HG03280 (cell line): ENCODE measurements around the gene C21orf58.
A peak's percentile ranks its signal among the peaks of the same experiment; 100 is the strongest.
"Not testable (repeated sequence)": the region's sequence is repeated elsewhere in the genome, so short reads cannot be mapped to it uniquely, and the experiment has no call there.

Source experiments
- ATAC-seq: cut with Tn5 transposase; IDR thresholded peaks from one replicate; pipeline ENCODE4 v1.9.1; 2021; ENCODE audit warnings: mild to moderate bottlenecking, moderate library complexity; ENCODE audit not compliant: unreplicated experiment

The C21orf58 gene

GRCh38 chr21:46325073-46325912, 1.6 kb upstream of the C21orf58 start:
- ATAC-seq, result no peak

DNA sequence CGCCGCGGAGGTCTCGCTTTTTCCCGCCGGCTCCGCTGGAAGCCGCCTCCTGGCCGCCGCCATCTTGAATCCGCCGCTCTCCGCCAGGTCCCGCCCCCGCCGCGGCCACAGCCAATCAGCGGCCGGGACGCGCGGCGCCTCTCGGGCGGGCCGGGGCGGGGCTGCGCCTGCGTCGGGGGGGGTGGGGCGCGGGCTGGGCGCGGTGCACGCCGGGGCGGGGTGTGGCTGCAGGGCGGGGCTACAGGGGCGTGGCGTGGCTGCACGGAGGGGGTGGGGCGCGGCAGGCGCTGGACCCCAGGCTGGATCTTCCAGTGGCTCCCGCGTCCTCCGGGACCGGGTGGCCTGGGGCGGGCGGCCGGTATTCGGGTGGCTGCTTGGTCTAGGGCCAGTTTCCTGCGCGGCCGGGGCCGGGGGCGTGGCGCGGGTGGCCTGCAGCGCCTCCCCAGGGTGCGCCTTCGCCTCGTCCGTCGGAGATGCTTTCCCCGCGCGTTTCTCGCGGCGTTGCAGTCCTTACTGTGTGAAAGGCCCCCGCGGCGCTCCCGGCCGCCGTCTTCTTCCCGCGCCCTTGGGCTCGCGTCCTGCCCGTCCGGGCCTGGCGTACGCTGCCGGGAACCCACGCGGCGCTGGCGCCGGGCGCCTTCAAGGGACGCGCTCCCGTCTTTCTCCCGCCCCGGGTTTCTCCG, 861 bp upstream of the C21orf58 start:
- peak; percentile 61 for ATAC-seq

DNA sequence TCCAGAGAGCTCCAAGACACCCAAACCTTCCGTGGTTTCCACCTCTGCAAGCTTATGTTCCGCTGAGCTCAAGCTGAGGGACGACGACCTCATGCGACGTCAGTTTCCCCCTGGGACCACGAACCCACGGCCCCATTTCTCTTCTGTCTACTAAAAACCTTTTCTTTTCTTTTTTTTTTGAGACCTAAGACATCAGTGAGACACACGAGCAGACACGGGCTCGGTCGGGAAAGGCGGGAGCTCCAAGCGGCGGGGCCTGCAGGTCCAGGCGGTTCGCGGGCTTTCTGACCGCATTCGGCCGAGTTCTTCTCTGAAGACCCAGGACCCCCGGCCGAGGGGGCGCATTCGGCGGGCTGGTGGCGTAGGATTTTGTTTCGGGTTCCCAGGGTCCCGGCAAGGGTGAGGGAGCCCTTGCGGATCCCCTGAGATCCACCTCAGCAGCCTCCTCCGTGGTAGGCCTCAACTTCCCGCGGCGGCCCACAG, 402 bp downstream of the C21orf58 start:
- no peak for ATAC-seq

DNA sequence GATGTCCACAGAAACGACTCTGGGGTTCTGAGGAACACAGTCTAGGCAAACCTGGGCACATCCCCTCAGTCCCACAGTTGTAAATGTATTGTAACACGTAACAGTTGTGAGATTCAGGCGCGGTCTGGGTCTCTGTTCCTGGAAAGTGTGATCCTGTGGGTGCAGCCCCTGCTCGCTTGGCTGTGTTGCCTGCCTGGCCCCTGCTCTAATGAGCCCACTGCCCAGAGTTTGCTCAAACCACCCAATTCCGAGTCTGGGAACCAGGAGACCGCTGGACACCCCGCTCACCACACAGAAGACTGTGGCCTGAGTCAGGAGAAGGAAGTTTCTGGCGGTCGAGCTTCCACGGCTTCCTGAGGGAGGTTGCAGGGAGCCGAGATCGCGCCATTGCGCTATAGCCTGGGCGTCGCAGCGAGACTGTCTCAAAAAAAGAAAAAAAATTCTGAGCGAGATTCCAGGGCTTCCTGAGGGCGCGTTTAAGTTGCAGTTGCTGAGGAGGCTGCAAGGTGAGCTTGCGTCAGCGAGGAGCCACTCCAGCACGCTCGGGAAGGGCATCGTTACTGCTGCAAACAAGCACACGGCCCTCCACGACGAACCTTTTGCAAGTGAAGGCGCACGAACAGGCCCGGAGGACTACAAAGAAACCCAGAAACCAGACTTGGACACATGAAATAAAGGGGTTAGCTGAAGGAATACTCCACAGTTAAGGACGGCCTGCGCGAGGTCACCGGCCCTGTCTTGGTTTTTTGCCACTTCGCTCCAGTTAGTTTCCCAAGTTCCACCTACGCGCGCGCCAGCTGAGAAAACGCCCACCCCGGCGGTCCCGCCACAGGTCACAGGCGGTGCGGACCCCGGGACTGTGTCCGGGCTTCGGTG, 1.1 kb downstream of the C21orf58 start:
- no peak for ATAC-seq

GRCh38 chr21:46320331-46320801, 3.3 kb downstream of the C21orf58 start:
- no peak for ATAC-seq

DNA sequence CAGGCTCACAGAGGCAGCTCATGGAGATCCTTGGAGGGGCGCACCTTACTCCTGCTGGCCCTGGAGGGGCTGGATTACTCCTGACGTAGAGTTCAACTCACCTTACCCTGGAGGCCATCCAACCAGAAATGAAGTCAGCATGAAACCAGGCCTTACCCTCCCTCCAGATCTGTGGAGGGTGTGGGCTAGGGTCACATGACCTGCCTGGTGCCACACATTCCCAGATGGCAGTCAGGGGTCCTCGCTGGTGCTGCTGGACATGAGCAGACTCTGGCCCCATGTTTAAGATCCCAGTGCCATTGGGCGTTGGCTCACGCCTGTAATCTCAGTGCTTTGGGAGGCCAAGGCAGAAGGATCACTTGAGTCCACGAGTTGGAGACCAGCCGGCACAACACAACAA, 4.5 kb downstream of the C21orf58 start:
- ATAC-seq, result no peak

DNA sequence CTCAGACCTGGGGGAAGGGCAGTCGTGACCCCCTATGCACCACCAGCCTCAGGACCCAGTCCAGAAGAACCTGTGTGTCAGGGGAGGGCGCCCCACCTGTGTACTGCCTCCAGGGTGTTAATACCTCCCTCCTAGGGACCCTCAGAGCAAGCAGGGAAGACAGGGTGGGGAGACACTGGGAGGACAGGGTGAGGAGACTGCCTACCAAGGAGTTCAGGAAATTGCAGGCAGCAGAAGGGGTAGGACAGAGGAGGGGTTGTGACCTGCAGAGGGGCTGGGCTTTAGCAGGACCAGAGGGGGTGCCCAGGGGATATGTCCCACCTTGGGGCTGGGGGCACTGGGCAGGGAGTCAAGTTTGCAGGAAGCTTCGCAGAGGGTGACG, 5.2 kb downstream of the C21orf58 start:
- no peak for ATAC-seq

DNA sequence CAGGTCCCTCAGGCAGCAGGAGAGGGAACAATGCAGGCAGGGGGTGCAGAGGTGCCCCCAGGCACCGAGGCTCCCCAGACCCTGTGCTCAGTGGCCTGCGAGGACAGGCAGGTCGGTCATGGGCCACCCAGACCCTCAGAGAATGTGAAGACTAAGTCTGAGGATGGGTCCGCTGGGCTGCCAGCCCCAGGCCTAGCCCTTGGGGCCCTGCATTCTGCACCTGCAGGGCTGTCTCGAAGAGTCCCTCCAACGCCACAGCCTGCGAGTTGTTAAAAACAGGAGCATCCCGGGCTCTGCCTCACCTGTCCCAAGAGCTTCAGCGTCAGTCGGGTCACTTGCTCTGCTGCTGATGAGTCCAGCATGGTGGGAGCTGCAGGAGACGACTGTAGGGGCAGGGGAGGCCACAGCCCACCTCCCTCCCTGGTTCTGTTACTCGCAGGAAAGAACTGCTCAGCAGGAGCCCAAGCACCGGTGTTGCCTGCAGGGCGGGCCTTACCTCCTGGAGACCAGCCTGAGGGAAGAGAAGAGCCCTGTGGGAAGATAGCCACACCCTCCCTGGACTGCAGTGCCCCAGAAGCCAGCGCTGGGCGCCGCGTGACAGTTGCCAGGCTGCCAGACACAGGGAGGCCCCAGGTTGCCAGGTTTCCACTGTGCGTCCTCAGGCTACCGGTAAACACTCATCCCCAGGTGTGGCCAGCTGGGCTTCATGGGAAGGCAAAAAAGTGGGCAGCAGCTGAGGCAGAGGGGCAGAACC, 5.8 kb downstream of the C21orf58 start:
- ATAC-seq, result no peak

- no peak for ATAC-seq
These were observed 6.9 kb downstream of the C21orf58 start for GRCh38 chr21:46316708-46317324.

DNA sequence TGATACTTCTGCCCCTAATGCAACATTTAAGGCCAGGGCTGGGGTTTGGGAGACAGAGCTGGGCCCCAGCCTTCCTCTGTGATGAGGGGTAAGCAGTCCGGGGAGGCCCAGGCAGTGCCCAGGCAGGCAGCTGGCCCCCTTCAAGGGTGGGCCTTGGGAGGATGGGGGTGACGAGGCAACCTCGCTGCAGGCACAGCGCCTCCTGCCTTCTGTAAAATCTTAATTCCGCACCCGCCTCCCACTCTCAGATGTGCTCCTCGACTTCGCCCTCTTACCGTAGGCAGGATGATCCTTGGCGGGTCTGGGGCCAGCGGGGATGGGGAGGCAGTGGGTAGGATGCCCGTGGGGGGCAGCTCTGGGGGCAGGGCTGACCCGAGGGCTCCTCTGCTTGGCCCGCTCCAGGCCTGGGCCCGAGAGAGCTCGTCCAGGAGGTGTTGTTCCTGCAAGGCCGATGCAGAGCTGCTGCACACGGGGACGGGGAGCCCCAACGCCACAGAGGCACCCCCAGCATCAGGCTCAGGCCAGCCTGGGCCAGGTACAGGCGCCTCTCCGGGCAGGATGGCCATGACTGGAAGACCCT, 9.1 kb downstream of the C21orf58 start:
- ATAC-seq, result no peak

DNA sequence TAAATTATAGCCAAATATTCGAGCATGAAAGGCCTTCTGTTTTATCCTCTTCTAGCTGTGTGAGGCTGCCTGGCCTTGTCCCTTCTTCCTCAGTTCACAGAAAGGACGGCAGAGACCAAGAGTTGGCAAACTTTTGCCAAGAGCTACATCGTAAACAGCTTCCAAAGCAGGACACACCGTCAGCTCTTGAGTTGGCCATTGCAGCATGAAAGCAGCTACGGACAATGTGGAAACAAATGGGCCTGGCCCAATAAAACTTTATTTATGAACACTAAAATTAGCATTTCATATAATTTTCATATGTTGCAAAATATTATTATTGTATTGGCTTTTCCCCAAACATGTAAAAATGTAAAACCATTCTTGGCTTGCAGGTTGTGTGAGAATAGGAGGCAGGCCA, 10.7 kb downstream of the C21orf58 start:
- no peak for ATAC-seq

DNA sequence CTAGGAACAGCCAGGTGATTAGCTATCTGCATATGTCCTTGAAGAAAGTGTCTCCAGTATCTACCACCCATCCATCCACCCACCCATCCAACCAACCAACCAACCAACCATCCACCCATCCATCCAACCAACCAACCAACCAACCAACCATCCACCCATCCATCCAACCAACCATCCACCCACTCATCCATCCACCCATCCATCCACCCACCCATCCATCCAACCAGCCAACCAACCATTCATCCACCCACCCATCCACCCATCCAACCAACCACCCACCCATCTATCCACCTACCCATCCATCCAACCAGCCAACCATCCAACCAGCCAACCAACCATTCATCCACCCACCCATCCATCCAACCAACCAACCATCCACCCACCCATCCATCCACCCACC, 12.1 kb downstream of the C21orf58 start:
- ATAC-seq, result no peak

DNA sequence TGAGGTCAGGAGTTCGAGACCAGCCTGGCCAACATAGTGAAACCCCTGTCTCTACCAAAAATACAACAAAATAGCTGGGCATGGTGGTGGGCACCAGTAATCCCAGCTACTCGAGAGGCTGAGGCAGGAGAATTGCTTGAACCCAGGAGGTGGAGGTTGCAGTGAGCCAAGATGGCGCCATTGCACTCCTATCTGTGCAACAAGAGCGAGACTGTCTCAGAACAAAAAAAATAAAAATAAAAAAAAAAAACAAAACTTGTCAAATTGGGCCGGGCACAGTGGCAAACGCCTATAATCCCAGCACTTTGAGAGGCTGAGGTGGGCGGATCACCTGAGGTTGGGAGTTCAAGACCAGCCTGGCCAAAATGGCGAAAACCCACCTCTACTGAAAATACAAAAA, 13.4 kb downstream of the C21orf58 start:
- not testable (repeated sequence) for ATAC-seq

- ATAC-seq, result no peak
These were observed 15.2 kb downstream of the C21orf58 start for GRCh38 chr21:46308431-46308830.

- ATAC-seq, result no peak
These were observed 16.0 kb downstream of the C21orf58 start for GRCh38 chr21:46307625-46308024.

DNA sequence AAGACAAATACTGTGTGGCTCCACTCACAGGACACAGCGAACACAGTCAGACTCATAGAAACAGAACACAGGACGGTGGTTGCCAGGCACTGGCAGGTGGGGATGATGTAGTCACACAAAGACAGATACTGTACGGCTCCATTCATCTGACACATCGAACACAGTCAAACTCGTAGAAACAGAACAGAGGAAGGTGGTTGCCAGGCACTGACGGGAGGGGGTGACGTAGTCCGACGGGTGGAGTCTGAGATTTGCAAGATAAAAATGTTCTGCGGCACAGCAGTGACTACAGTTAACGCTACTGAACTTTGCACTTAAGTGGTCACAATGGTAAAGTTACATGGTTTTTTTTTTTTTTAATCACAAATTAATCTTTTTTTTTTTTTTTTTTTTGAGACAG, 18.7 kb downstream of the C21orf58 start:
- no peak for ATAC-seq

DNA sequence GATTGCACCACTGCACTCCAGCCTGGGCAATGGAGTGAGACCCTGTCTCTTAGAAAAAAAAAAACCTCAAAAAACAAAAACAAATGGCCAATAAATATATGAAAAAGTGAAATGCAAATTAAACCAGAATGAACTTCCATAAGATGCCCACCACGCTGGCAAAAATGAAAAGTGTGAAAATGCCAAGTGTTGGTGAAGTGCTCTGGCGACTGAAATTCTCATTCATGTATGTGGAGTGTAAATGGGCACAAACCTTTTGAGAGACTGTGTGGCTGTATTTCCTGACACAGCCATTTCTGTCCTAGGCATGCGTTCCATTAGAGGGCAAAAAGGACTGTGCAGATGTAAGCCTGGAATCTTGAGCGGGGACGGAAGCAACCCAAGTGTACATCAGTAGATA, 19.2 kb downstream of the C21orf58 start:
- ATAC-seq, result no peak

DNA sequence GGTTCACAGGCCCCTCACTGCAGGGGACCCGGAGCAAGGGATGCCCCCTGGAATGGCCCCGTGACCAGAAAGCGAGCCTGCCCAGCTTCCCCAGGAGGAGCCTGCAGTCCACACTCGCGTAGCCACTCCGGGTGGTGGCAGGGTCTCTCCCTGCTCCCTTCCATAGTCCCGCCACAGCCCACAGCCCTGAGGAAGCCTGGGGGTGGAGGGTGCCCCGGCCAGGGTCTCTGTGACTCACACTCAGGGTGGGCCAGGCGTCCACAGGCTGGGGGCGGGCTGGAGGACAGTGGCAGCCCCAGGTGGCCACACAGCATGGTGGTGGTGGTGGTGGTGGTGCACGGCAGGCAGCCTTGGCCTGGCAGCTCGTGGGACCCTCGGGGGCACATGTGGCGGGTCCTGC, 21.9 kb downstream of the C21orf58 start:
- ATAC-seq, result no peak

DNA sequence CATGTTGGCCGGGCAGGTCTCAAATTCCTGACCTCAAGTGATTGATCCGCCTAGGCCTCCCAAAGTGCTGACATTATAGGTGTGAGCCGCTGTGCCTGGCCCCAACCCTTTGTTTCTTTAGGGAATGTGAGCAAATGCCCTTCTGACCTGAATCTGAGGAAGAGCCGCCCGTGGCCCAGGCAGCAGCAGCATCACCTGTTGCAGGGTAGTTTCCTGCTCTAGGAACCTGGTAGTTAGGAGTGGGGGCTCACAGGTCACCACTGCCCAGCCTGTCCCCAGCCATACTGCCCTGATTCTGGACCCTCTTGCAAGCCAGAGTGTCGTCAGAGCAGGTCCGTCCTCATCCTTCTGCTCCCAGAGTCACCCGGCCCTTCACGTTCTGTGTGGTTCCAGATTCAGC, 24.5 kb downstream of the C21orf58 start:
- ATAC-seq, result no peak
